Measurements from ENCODE around the gene SLC6A9. TPM values are rescaled to one million over a fixed set of nuclear protein-coding genes. Genes with fewer than 3 reads are reported as not detected.

Gene SLC6A9
- total RNA-seq = 1 to 10 TPM; 7.4 to 7.9 TPM

- intact Hi-C loops (cut with micrococcal nuclease) = loop anchor here (2.0 to 10.0 kb wide), 4 partner anchors 15 to 577 kb away; partner anchors contain the start of genes CCDC24, HYI and ST3GAL3
- ChIA-PET CTCF (interaction anchor here (1.0 to 7.9 kb wide), 3 partner anchors 16 to 97 kb away, joined by 4 to 123 read pairs (median 75); no protein-coding TSS in a partner anchor), POLR2A (interaction anchor here (1.1 to 1.6 kb wide), 4 partner anchors 17 to 601 kb away, joined by 3 to 4 read pairs (median 4); partner anchors contain the start of gene KDM4A)
- H3K36me3 Mint-ChIP-seq = no peaks in the 10 kb centered on the region
- H3K4me3 Mint-ChIP-seq = peak within 1 kb of the TSS; percentile 84
- H3K27ac Mint-ChIP-seq = peak within 1 kb of the TSS; percentile 76
- no peaks in the 10 kb centered on the region for H3K9me3 Mint-ChIP-seq
- peak; percentile 63 for DNase-seq
- H3K27me3 Mint-ChIP-seq = no peaks in the 10 kb centered on the region
- peaks cover 13% of the 10 kb centered on the region for H3K4me1 Mint-ChIP-seq (ENCODE audit: low read depth)
Measured at GRCh38 chr1:44031252-44032169, at the start of gene SLC6A9. SLC6A9 (minus strand) TSS chr1:44031462; CDS start chr1:44024277, 7,185 bp downstream.

- ChIA-PET CTCF (no interaction called here), POLR2A (no interaction called here)
- H3K27me3 Mint-ChIP-seq = peaks cover 25% of the 10 kb centered on the region
- intact Hi-C loops (cut with micrococcal nuclease) = no loop called here
- H3K27ac Mint-ChIP-seq = no peak overlapping the region
- H3K4me1 Mint-ChIP-seq (ENCODE audit: low read depth) = no peaks in the 10 kb centered on the region
- no peaks in the 10 kb centered on the region for H3K9me3 Mint-ChIP-seq
- DNase-seq = no peak
- no peak overlapping the region for H3K4me3 Mint-ChIP-seq
- no peaks in the 10 kb centered on the region for H3K36me3 Mint-ChIP-seq
Measured at GRCh38 chr1:44079566-44079965, 48.3 kb upstream of the SLC6A9 start.

GRCh38 chr1:44078104-44078503 lies 46.8 kb upstream of the SLC6A9 start:
- ChIA-PET CTCF (interaction anchor here (1.4 kb wide), 1 partner anchor 31 kb away, joined by 3 read pairs; no protein-coding TSS in a partner anchor), POLR2A (no interaction called here)
- Mint-ChIP-seq H3K4me1 (ENCODE audit: low read depth) (no peaks in the 10 kb centered on the region), H3K27me3 (peaks cover 17% of the 10 kb centered on the region), H3K9me3 (no peaks in the 10 kb centered on the region), H3K36me3 (no peaks in the 10 kb centered on the region), H3K27ac (no peak overlapping the region), H3K4me3 (no peak overlapping the region)
- no peak for DNase-seq
- intact Hi-C loops (cut with micrococcal nuclease) = no loop called here

GRCh38 chr1:44077421-44077820 lies 46.2 kb upstream of the SLC6A9 start:
- H3K4me1 Mint-ChIP-seq (ENCODE audit: low read depth) = no peaks in the 10 kb centered on the region
- POLR2A ChIA-PET = no interaction called here
- H3K36me3 Mint-ChIP-seq = no peaks in the 10 kb centered on the region
- no peak for DNase-seq
- H3K4me3 Mint-ChIP-seq = no peak overlapping the region
- intact Hi-C loops (cut with micrococcal nuclease) = no loop called here
- CTCF ChIA-PET = interaction anchor here (1.4 kb wide), 1 partner anchor 30 kb away, joined by 3 read pairs; no protein-coding TSS in a partner anchor
- peaks cover 18% of the 10 kb centered on the region for H3K27me3 Mint-ChIP-seq
- no peak overlapping the region for H3K27ac Mint-ChIP-seq
- no peaks in the 10 kb centered on the region for H3K9me3 Mint-ChIP-seq

- DNase-seq = no peak
- intact Hi-C loops (cut with micrococcal nuclease) = no loop called here
- H3K4me1 Mint-ChIP-seq (ENCODE audit: low read depth) = no peaks in the 10 kb centered on the region
- H3K9me3 Mint-ChIP-seq = no peaks in the 10 kb centered on the region
- no peak overlapping the region for H3K27ac Mint-ChIP-seq
- ChIA-PET CTCF (no interaction called here), POLR2A (no interaction called here)
- no peaks in the 10 kb centered on the region for H3K36me3 Mint-ChIP-seq
- H3K27me3 Mint-ChIP-seq = peaks cover 20% of the 10 kb centered on the region
- no peak overlapping the region for H3K4me3 Mint-ChIP-seq
Measured at GRCh38 chr1:44076066-44076465, 44.8 kb upstream of the SLC6A9 start.

GRCh38 chr1:44074415-44074814 lies 43.2 kb upstream of the SLC6A9 start:
- no peak overlapping the region for H3K27ac Mint-ChIP-seq
- no peaks in the 10 kb centered on the region for H3K9me3 Mint-ChIP-seq
- POLR2A ChIA-PET = no interaction called here
- H3K4me1 Mint-ChIP-seq (ENCODE audit: low read depth) = no peaks in the 10 kb centered on the region
- no peak overlapping the region for H3K4me3 Mint-ChIP-seq
- H3K36me3 Mint-ChIP-seq = no peaks in the 10 kb centered on the region
- DNase-seq = no peak
- peaks cover 25% of the 10 kb centered on the region for H3K27me3 Mint-ChIP-seq
- CTCF ChIA-PET = no interaction called here
- intact Hi-C loops (cut with micrococcal nuclease) = no loop called here

GRCh38 chr1:44073528-44073927 lies 42.3 kb upstream of the SLC6A9 start:
- Mint-ChIP-seq H3K4me3 (no peak overlapping the region), H3K27ac (no peak overlapping the region), H3K36me3 (no peaks in the 10 kb centered on the region), H3K4me1 (ENCODE audit: low read depth) (no peaks in the 10 kb centered on the region), H3K27me3 (peaks cover 23% of the 10 kb centered on the region), H3K9me3 (no peaks in the 10 kb centered on the region)
- ChIA-PET CTCF (no interaction called here), POLR2A (no interaction called here)
- DNase-seq = no peak
- intact Hi-C loops (cut with micrococcal nuclease) = no loop called here

GRCh38 chr1:44072821-44073220 lies 41.6 kb upstream of the SLC6A9 start:
- H3K27ac Mint-ChIP-seq = no peak overlapping the region
- no peaks in the 10 kb centered on the region for H3K4me1 Mint-ChIP-seq (ENCODE audit: low read depth)
- no peak overlapping the region for H3K4me3 Mint-ChIP-seq
- no peak for DNase-seq
- intact Hi-C loops (cut with micrococcal nuclease) = no loop called here
- peaks cover 23% of the 10 kb centered on the region for H3K27me3 Mint-ChIP-seq
- CTCF ChIA-PET = no interaction called here
- H3K36me3 Mint-ChIP-seq = no peaks in the 10 kb centered on the region
- POLR2A ChIA-PET = no interaction called here
- H3K9me3 Mint-ChIP-seq = no peaks in the 10 kb centered on the region

- no peaks in the 10 kb centered on the region for H3K4me1 Mint-ChIP-seq (ENCODE audit: low read depth)
- H3K27ac Mint-ChIP-seq = no peak overlapping the region
- H3K27me3 Mint-ChIP-seq = peaks cover 23% of the 10 kb centered on the region
- no peak overlapping the region for H3K4me3 Mint-ChIP-seq
- ChIA-PET CTCF (no interaction called here), POLR2A (no interaction called here)
- DNase-seq = no peak
- H3K36me3 Mint-ChIP-seq = no peaks in the 10 kb centered on the region
- intact Hi-C loops (cut with micrococcal nuclease) = no loop called here
- H3K9me3 Mint-ChIP-seq = no peaks in the 10 kb centered on the region
Measured at GRCh38 chr1:44072204-44072603, 40.9 kb upstream of the SLC6A9 start.

- Mint-ChIP-seq H3K4me3 (no peak overlapping the region), H3K27me3 (peaks cover 24% of the 10 kb centered on the region), H3K36me3 (no peaks in the 10 kb centered on the region), H3K9me3 (no peaks in the 10 kb centered on the region), H3K4me1 (ENCODE audit: low read depth) (no peaks in the 10 kb centered on the region), H3K27ac (no peak overlapping the region)
- ChIA-PET POLR2A (no interaction called here), CTCF (interaction anchor here (1.6 kb wide), 1 partner anchor 23 kb away, joined by 4 read pairs; no protein-coding TSS in a partner anchor)
- intact Hi-C loops (cut with micrococcal nuclease) = no loop called here
- DNase-seq = no peak
Measured at GRCh38 chr1:44071461-44071860, 40.2 kb upstream of the SLC6A9 start.

GRCh38 chr1:44068442-44068921 lies 37.2 kb upstream of the SLC6A9 start:
- H3K27me3 Mint-ChIP-seq = peaks cover 24% of the 10 kb centered on the region
- H3K27ac Mint-ChIP-seq = no peak overlapping the region
- intact Hi-C loops (cut with micrococcal nuclease) = no loop called here
- H3K36me3 Mint-ChIP-seq = no peaks in the 10 kb centered on the region
- H3K9me3 Mint-ChIP-seq = no peaks in the 10 kb centered on the region
- no peak overlapping the region for H3K4me3 Mint-ChIP-seq
- H3K4me1 Mint-ChIP-seq (ENCODE audit: low read depth) = no peaks in the 10 kb centered on the region
- ChIA-PET POLR2A (no interaction called here), CTCF (interaction anchor here (0.7 to 1.8 kb wide), 2 partner anchors 21 to 318 kb away, joined by 3 to 10 read pairs; no protein-coding TSS in a partner anchor)
- no peak for DNase-seq

- intact Hi-C loops (cut with micrococcal nuclease) = no loop called here
- POLR2A ChIA-PET = no interaction called here
- CTCF ChIA-PET = interaction anchor here (1.8 kb wide), 1 partner anchor 20 kb away, joined by 10 read pairs; no protein-coding TSS in a partner anchor
- no peak for DNase-seq
- no peaks in the 10 kb centered on the region for H3K36me3 Mint-ChIP-seq
- H3K4me3 Mint-ChIP-seq = no peak overlapping the region
- peaks cover 21% of the 10 kb centered on the region for H3K27me3 Mint-ChIP-seq
- no peaks in the 10 kb centered on the region for H3K4me1 Mint-ChIP-seq (ENCODE audit: low read depth)
- no peak overlapping the region for H3K27ac Mint-ChIP-seq
- H3K9me3 Mint-ChIP-seq = no peaks in the 10 kb centered on the region
Measured at GRCh38 chr1:44067266-44068250, 36.3 kb upstream of the SLC6A9 start.

All from activated CD4-positive, alpha-beta memory T cell treated with anti-CD3 and anti-CD28 coated beads for 36 hours (primary cell).